Testis (tissue), 3 donors: ENCODE results near the gene FHOD3. TPM values are rescaled to one million over a fixed set of nuclear protein-coding genes. Genes with fewer than 3 reads are reported as not detected.

ENCODE experiments used
- DNase-seq: peaks from one replicate; pipeline ENCODE4 v3.0.0-alpha.2; 2019
- H3K27ac ChIP-seq, 2 donors: fragments of 200-600 bp; sonication (generic); one replicate each; pipeline ENCODE4 v1.5.1; 2019
- H3K27me3 ChIP-seq: fragments of 200-600 bp; sonication (generic); one replicate; pipeline ENCODE4 v1.5.1; 2019
- H3K36me3 ChIP-seq: fragments of 200-600 bp; sonication (generic); one replicate; pipeline ENCODE4 v1.5.1; 2017; ENCODE audit warnings: low read depth; ENCODE audit errors: missing control alignments
- H3K4me1 ChIP-seq: fragments of 200-600 bp; sonication (generic); one replicate; pipeline ENCODE4 v1.5.1; 2019
- H3K4me3 ChIP-seq, 2 donors: fragments of 200-600 bp; sonication (generic); one replicate each; pipeline ENCODE4 v1.5.1; 2017 to 2019
- H3K9me3 ChIP-seq: fragments of 200-600 bp; sonication (generic); one replicate; pipeline ENCODE4 v1.5.1; 2017
- CTCF ChIP-seq, 3 experiments: fragments of 450-650 bp in 2 of 3; fragments of 200-600 bp in 1 of 3; sonication (generic) in 1 of 3; IDR thresholded peaks; one replicate each; pipeline ENCODE4 v1.5.1; 2016 to 2019; ENCODE audit warnings: antibody characterized with exemption in 3 of 3, mild to moderate bottlenecking in 2 of 3, moderate library complexity in 1 of 3
- POLR2A ChIP-seq: fragments of 450-650 bp; IDR thresholded peaks from one replicate; pipeline ENCODE4 v1.6.1; 2017; ENCODE audit warnings: antibody characterized with exemption, mild to moderate bottlenecking, moderate library complexity
- WGBS, 2 donors: methylation state at CpG; one replicate each; pipeline ENCODE4 v1.1.5; 2018; 5-methylcytosine and 5-hydroxymethylcytosine counted together
- intact Hi-C: fragments of 100-400 bp; cut with DNase I; formaldehyde crosslinking; loops from one replicate; pipeline ENCODE4 v1.15.1; 2023; ENCODE audit warnings: low total_unique reads
- polyA plus RNA-seq: library from polyadenylated mRNA; stranded (reverse); fragments of 350-450 nt; fragmentation: Illumina TruSeq; extraction: RNeasy Lipid Tissue Mini Kit (QIAGEN cat#74804); gene quantifications from one replicate; pipeline ENCODE4 v1.2.3, GENCODE V29; 2014; ENCODE audit warnings: low read depth, low replicate concordance; ENCODE audit not compliant: insufficient read depth
- total RNA-seq, 2 donors: library from RNA; depleted of rRNA; stranded (reverse); fragments of >200 nt; gene quantifications; one replicate each; pipeline ENCODE4 v1.2.3, GENCODE V29; 2016

The FHOD3 gene
- total and polyA plus RNA-seq, 3 donors from 2014 or later: 6.5 to 46.8 (median 37.3) TPM

GRCh38 chr18:36602071-36602470 is 304.6 kb downstream of the FHOD3 start:
- H3K27ac ChIP-seq: no peak overlapping the region
- H3K4me1 ChIP-seq: no peaks in the 10 kb centered on the region
- 93 to 98% methylated on average over 2 of the region's 2 CpGs for WGBS, 2 donors
- H3K27me3 ChIP-seq: no peaks in the 10 kb centered on the region
- intact Hi-C loops: no loop called here
- TF ChIP-seq POLR2A: no peak
- TF ChIP-seq CTCF (IDR thresholded peaks at IDR 0.05): no peak
- H3K4me3 ChIP-seq: no peak overlapping the region
- H3K9me3 ChIP-seq: no peaks in the 10 kb centered on the region
- no peaks in the 10 kb centered on the region for H3K36me3 ChIP-seq
- no peak for DNase-seq

- Histone ChIP-seq H3K4me1 (no peaks in the 10 kb centered on the region), H3K36me3 (no peaks in the 10 kb centered on the region)
Observed at GRCh38 chr18:36602620-36603019, 305.1 kb downstream of the FHOD3 start.

GRCh38 chr18:36608107-36608506 is 310.6 kb downstream of the FHOD3 start:
- Histone ChIP-seq H3K27me3 (no peaks in the 10 kb centered on the region), H3K27ac (no peak overlapping the region), H3K9me3 (no peaks in the 10 kb centered on the region), H3K4me1 (no peaks in the 10 kb centered on the region), H3K4me3 (no peak overlapping the region), H3K36me3 (no peaks in the 10 kb centered on the region)
- TF ChIP-seq CTCF (IDR thresholded peaks at IDR 0.05) (no peak), POLR2A (no peak)
- intact Hi-C loops: no loop called here
- no peak for DNase-seq
- WGBS, 2 donors: 65 to 69% methylated on average over 3 of the region's 3 CpGs

More at GRCh38 chr18:36602620-36603019, 305.1 kb downstream of the FHOD3 start:
- Histone ChIP-seq H3K27me3 (no peaks in the 10 kb centered on the region), H3K4me3 (no peak overlapping the region), H3K9me3 (no peaks in the 10 kb centered on the region), H3K27ac (no peak overlapping the region)
- TF ChIP-seq CTCF (IDR thresholded peaks at IDR 0.05): no peak
- no peak for TF ChIP-seq POLR2A
- WGBS, 2 donors: 90 to 95% methylated on average over 4 of the region's 4 CpGs
- intact Hi-C loops: no loop called here
- no peak for DNase-seq

GRCh38 chr18:36610258-36610657 is 312.7 kb downstream of the FHOD3 start:
- Histone ChIP-seq H3K36me3 (no peaks in the 10 kb centered on the region), H3K27me3 (no peaks in the 10 kb centered on the region), H3K9me3 (no peaks in the 10 kb centered on the region), H3K4me1 (no peaks in the 10 kb centered on the region), H3K27ac (no peak overlapping the region), H3K4me3 (no peak overlapping the region)
- no peak for DNase-seq
- intact Hi-C loops: no loop called here
- WGBS, 2 donors: 81 to 91% methylated on average over 8 of the region's 8 CpGs
- TF ChIP-seq CTCF (IDR thresholded peaks at IDR 0.05) (no peak), POLR2A (no peak)

GRCh38 chr18:36610661-36611060 is 313.1 kb downstream of the FHOD3 start:
- no peaks in the 10 kb centered on the region for H3K9me3 ChIP-seq
- no peak overlapping the region for H3K27ac ChIP-seq
- no peaks in the 10 kb centered on the region for H3K36me3 ChIP-seq
- H3K27me3 ChIP-seq: no peaks in the 10 kb centered on the region
- DNase-seq: no peak
- no peaks in the 10 kb centered on the region for H3K4me1 ChIP-seq
- intact Hi-C loops: no loop called here
- 57 to 80% methylated on average over 2 of the region's 2 CpGs for WGBS, 2 donors
- no peak overlapping the region for H3K4me3 ChIP-seq
- TF ChIP-seq POLR2A (no peak), CTCF (IDR thresholded peaks at IDR 0.05) (no peak)
